ENCODE measurements around the gene RPTOR.

Gene RPTOR

DNA sequence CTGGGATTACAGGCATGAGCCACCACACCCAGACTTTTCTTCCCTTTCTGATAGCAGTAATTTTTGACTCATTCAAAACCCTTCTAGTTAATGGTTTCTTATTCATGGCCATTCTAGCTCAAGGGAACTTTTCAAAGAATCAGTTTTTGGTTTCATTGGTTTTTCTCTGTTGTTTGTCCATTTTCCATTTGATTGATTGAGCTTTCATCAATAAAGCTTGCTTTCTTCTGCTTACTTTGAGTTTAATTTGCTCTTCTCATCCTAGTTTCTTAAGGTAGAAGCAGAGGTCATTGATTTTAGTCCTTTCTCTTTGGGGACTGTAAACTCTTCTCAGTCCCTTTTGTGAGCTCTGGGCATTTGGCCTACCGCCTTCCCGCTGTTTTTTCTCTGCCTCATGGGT, 365.0 kb downstream of the RPTOR start:
- no peaks in the 10 kb centered on the region for H3K9me2 ChIP-seq (ENCODE audit: low read depth, low read length)
- no peak overlapping the region for H3K9ac ChIP-seq (ENCODE audit: low read length)
- no peaks in the 10 kb centered on the region for H3F3A ChIP-seq (ENCODE audit: insufficient read depth, low read length)
- H3K4me3 ChIP-seq (ENCODE audit: low read depth, low read length, poor library complexity, severe bottlenecking) = no peak overlapping the region
- peaks cover 9% of the 10 kb centered on the region for H3K4me1 ChIP-seq (ENCODE audit: insufficient read depth, low read length, severe bottlenecking)
- TF ChIP-seq, protein P1, sequence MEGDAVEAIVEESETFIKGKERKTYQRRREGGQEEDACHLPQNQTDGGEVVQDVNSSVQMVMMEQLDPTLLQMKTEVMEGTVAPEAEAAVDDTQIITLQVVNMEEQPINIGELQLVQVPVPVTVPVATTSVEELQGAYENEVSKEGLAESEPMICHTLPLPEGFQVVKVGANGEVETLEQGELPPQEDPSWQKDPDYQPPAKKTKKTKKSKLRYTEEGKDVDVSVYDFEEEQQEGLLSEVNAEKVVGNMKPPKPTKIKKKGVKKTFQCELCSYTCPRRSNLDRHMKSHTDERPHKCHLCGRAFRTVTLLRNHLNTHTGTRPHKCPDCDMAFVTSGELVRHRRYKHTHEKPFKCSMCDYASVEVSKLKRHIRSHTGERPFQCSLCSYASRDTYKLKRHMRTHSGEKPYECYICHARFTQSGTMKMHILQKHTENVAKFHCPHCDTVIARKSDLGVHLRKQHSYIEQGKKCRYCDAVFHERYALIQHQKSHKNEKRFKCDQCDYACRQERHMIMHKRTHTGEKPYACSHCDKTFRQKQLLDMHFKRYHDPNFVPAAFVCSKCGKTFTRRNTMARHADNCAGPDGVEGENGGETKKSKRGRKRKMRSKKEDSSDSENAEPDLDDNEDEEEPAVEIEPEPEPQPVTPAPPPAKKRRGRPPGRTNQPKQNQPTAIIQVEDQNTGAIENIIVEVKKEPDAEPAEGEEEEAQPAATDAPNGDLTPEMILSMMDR (IDR thresholded peaks at IDR 0.05; ENCODE audit: low read length) = no peak
- no peak for TF ChIP-seq EZH2 (IDR thresholded peaks at IDR 0.05; ENCODE audit: borderline replicate concordance, low read length)
- H3K27ac ChIP-seq (ENCODE audit: low read depth, low read length, poor library complexity, severe bottlenecking) = peak overlapping the region; percentile 80
- H3K4me2 ChIP-seq (ENCODE audit: low read length) = no peak overlapping the region
- peaks cover 15% of the 10 kb centered on the region for H3K9me3 ChIP-seq (ENCODE audit: low read length)
- no peaks in the 10 kb centered on the region for H4K20me1 ChIP-seq (ENCODE audit: insufficient read depth, low read length)
- H3K27me3 ChIP-seq (ENCODE audit: insufficient read depth, low read length) = no peaks in the 10 kb centered on the region
- no peaks in the 10 kb centered on the region for H3K79me2 ChIP-seq (ENCODE audit: insufficient read depth, low read length)
- H2AFZ ChIP-seq (ENCODE audit: low read length) = no peak overlapping the region
- peaks cover 97% of the 10 kb centered on the region for H3K36me3 ChIP-seq (ENCODE audit: insufficient read depth, low read length)

DNA sequence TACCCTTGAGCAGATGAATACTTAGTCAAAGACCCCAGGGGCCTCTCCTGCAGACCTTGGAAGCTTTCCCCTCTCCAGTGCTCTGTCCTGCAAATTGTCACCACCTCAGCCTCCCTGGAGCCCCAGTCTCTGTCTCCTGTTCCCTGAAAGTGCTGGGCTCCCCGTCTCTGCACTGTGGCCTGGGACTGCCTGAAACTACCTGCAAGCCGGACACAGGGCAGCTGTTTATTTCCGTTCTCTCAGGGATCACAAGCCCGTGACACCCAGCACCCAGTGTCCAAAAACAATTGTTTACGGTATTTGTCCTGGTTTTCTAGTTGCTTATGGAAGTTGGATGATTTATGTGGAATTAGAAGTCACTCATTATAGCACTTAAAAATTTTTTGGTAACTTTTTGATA, 365.4 kb downstream of the RPTOR start:
- H3K9ac ChIP-seq (ENCODE audit: low read length) = no peak overlapping the region
- H3K4me3 ChIP-seq (ENCODE audit: low read depth, low read length, poor library complexity, severe bottlenecking) = no peak overlapping the region
- H3F3A ChIP-seq (ENCODE audit: insufficient read depth, low read length) = no peaks in the 10 kb centered on the region
- no peaks in the 10 kb centered on the region for H3K27me3 ChIP-seq (ENCODE audit: insufficient read depth, low read length)
- H3K36me3 ChIP-seq (ENCODE audit: insufficient read depth, low read length) = peaks cover 97% of the 10 kb centered on the region
- H3K27ac ChIP-seq (ENCODE audit: low read depth, low read length, poor library complexity, severe bottlenecking) = peak overlapping the region; percentile 80
- no peak overlapping the region for H2AFZ ChIP-seq (ENCODE audit: low read length)
- H3K9me3 ChIP-seq (ENCODE audit: low read length) = peaks cover 18% of the 10 kb centered on the region
- H3K4me1 ChIP-seq (ENCODE audit: insufficient read depth, low read length, severe bottlenecking) = peaks cover 9% of the 10 kb centered on the region
- H3K4me2 ChIP-seq (ENCODE audit: low read length) = no peak overlapping the region
- no peak for TF ChIP-seq EZH2 (IDR thresholded peaks at IDR 0.05; ENCODE audit: borderline replicate concordance, low read length)
- TF ChIP-seq, protein P1 (IDR thresholded peaks at IDR 0.05; ENCODE audit: low read length) = no peak
- H3K9me2 ChIP-seq (ENCODE audit: low read depth, low read length) = no peaks in the 10 kb centered on the region
- H4K20me1 ChIP-seq (ENCODE audit: insufficient read depth, low read length) = no peaks in the 10 kb centered on the region
- H3K79me2 ChIP-seq (ENCODE audit: insufficient read depth, low read length) = no peaks in the 10 kb centered on the region

DNA sequence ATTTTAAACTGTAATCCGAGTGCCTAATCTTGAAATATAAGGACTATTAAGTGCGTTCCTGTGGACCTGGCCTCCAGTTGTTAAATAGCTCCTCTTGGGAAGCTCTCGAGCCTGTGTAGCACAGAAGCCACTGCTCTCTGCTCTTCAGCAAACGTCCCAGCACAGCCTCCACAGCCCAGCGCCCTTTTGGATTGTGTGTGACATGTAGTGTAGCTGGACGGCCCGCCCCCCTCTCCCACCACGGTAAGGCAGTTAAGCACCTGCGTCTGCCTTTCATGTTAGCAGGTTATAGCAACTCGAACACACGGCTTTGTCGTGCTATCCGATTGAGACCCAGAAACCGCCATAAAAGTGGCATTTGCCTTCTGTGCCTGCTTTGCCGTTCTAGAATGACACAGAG, 367.8 kb downstream of the RPTOR start:
- Histone ChIP-seq H3K4me2 (ENCODE audit: low read length) (no peak overlapping the region), H3K36me3 (ENCODE audit: insufficient read depth, low read length) (peaks cover 94% of the 10 kb centered on the region), H2AFZ (ENCODE audit: low read length) (no peak overlapping the region), H3K9me3 (ENCODE audit: low read length) (peaks cover 18% of the 10 kb centered on the region), H3K4me1 (ENCODE audit: insufficient read depth, low read length, severe bottlenecking) (peaks cover 9% of the 10 kb centered on the region), H3K27ac (ENCODE audit: low read depth, low read length, poor library complexity, severe bottlenecking) (no peak overlapping the region), H3K9me2 (ENCODE audit: low read depth, low read length) (no peaks in the 10 kb centered on the region), H4K20me1 (ENCODE audit: insufficient read depth, low read length) (no peaks in the 10 kb centered on the region), H3K4me3 (ENCODE audit: low read depth, low read length, poor library complexity, severe bottlenecking) (no peak overlapping the region), H3K9ac (ENCODE audit: low read length) (no peak overlapping the region), H3K27me3 (ENCODE audit: insufficient read depth, low read length) (no peaks in the 10 kb centered on the region), H3F3A (ENCODE audit: insufficient read depth, low read length) (no peaks in the 10 kb centered on the region), H3K79me2 (ENCODE audit: insufficient read depth, low read length) (no peaks in the 10 kb centered on the region)
- no peak for TF ChIP-seq EZH2 (IDR thresholded peaks at IDR 0.05; ENCODE audit: borderline replicate concordance, low read length)
- TF ChIP-seq, protein P1 (IDR thresholded peaks at IDR 0.05; ENCODE audit: low read length) = no peak

All from OCI-LY1 (cell line).